HCT116 (cell line): ENCODE results near the gene LIMS2. TPM values are rescaled to one million over a fixed set of nuclear protein-coding genes. Genes with fewer than 3 reads are reported as not detected.

Experiments
- ATAC-seq: fragments of 200-7000 bp; cut with Tn5 transposase; 2 replicates; pipeline ENCODE4 v1.9.1; 2020; ENCODE audit warnings: mild to moderate bottlenecking, moderate library complexity
- BruUV-seq: library from RNA; stranded (reverse); fragments of 400-500 nt; replicated peaks from 2 replicates; lab custom pipeline; 2021; lab: Mats Ljungman, UMichigan
- CTCF ChIA-PET: fragments of 300-600 bp; sonication (Branson Sonifier 250); formaldehyde crosslinking; loops from one replicate; lab custom pipeline; 2021; ENCODE audit warnings: antibody characterized with exemption; lab: Charles Lee
- POLR2A ChIA-PET: fragments of 300-600, 350-600 bp; sonication (Branson Sonifier 250); formaldehyde crosslinking; loops from one replicate; lab custom pipeline; 2021; ENCODE audit warnings: antibody characterized with exemption; lab: Charles Lee
- RAD21 ChIA-PET, 2 experiments: fragments of 300-600 bp; sonication (Branson Sonifier 250); formaldehyde crosslinking; loops; one replicate each; lab custom pipeline; 2023; ENCODE audit warnings: low total read pairs in 2 of 2; ENCODE audit not compliant: uncharacterized antibody in 2 of 2, unreplicated experiment in 2 of 2, low non-redundant PET in 1 of 2; lab: Charles Lee
- DNase-seq: peaks from one replicate; pipeline ENCODE4 v3.0.0-alpha.2; 2010; ENCODE audit warnings: low read depth, low spot score
- H2AFZ ChIP-seq: fragments of 200-600 bp; shearing (Covaris generic), sonication (generic); 2 replicates; pipeline ENCODE4 v1.6.1; 2017; ENCODE audit warnings: low read depth, mixed run types, mixed read lengths, antibody characterized with exemption, low read length; ENCODE audit not compliant: poor library complexity, severe bottlenecking
- H3K27ac ChIP-seq: 2 replicates; pipeline ENCODE4 v1.5.1; 2012; ENCODE audit warnings: low read depth, low read length
- H3K27me3 ChIP-seq: fragments of 200-600 bp; sonication (generic); 2 replicates; pipeline ENCODE4 v1.6.1; 2016; ENCODE audit warnings: mixed run types, low read length, mixed read lengths; ENCODE audit not compliant: insufficient read depth
- H3K36me3 ChIP-seq, 2 experiments: fragments of 200-500 bp in 1 of 2; fragments of 200-600 bp in 1 of 2; sonication (Bioruptor generic) in 1 of 2; sonication (generic) in 1 of 2; 2 replicates each; pipeline versions ENCODE4 v1.5.1 to v1.6.1; 2014 to 2016; ENCODE audit warnings: low read length in 2 of 2, inconsistent platforms in 1 of 2, mixed read lengths in 1 of 2, mixed run types in 1 of 2; ENCODE audit not compliant: insufficient read depth in 2 of 2, control insufficient read depth in 1 of 2
- H3K4me1 ChIP-seq, 2 experiments: fragments of 200-600 bp in 1 of 2; sonication (generic) in 1 of 2; 2 replicates each; pipeline versions ENCODE4 v1.5.1 to v1.6.1; 2012 to 2017; ENCODE audit warnings: low read length in 2 of 2, inconsistent platforms in 1 of 2, mild to moderate bottlenecking in 1 of 2, mixed read lengths in 1 of 2, mixed run types in 1 of 2, moderate library complexity in 1 of 2; ENCODE audit not compliant: insufficient read depth in 2 of 2, control insufficient read depth in 1 of 2
- H3K4me2 ChIP-seq: fragments of 200-600 bp; sonication (generic); 2 replicates; pipeline ENCODE4 v1.6.1; 2017; ENCODE audit warnings: mixed run types, low read length, mixed read lengths
- H3K4me3 ChIP-seq, 2 experiments: fragments of 200-600 bp in 1 of 2; sonication (generic) in 1 of 2; replicated peaks in 1 of 2; 2 replicates each; pipeline ENCODE4 v1.5.1; 2011 to 2016; ENCODE audit warnings: low read length in 2 of 2, control low read depth in 1 of 2, low read depth in 1 of 2, mild to moderate bottlenecking in 1 of 2, mixed read lengths in 1 of 2, mixed run types in 1 of 2
- H3K79me2 ChIP-seq: fragments of 200-600 bp; sonication (generic); 2 replicates; pipeline ENCODE4 v1.6.1; 2017; ENCODE audit warnings: mild to moderate bottlenecking, mixed run types, low read length, moderate library complexity, mixed read lengths; ENCODE audit not compliant: insufficient read depth
- H3K9ac ChIP-seq: fragments of 200-600 bp; sonication (generic); 2 replicates; pipeline ENCODE4 v1.6.1; 2016; ENCODE audit warnings: low read length, mixed read lengths
- H3K9me2 ChIP-seq: fragments of 200-600 bp; sonication (generic), shearing (Covaris generic); 2 replicates; pipeline ENCODE4 v1.6.1; 2017; ENCODE audit warnings: mixed run types, mild to moderate bottlenecking, moderate library complexity; ENCODE audit not compliant: insufficient read depth
- H3K9me3 ChIP-seq, 2 experiments: fragments of 200-500 bp in 1 of 2; fragments of 200-600 bp in 1 of 2; sonication (Bioruptor generic) in 1 of 2; sonication (generic) in 1 of 2; 2 replicates each; pipeline ENCODE4 v1.6.1; 2014 to 2017; ENCODE audit warnings: low read length in 2 of 2, mixed read lengths in 2 of 2, inconsistent platforms in 1 of 2, low read depth in 1 of 2, mild to moderate bottlenecking in 1 of 2, mixed run types in 1 of 2, moderate library complexity in 1 of 2; ENCODE audit not compliant: control insufficient read depth in 1 of 2, insufficient read depth in 1 of 2
- H4K20me1 ChIP-seq: fragments of 200-600 bp; sonication (generic), shearing (Covaris generic); 2 replicates; pipeline ENCODE4 v1.6.1; 2017; ENCODE audit warnings: mixed run types, mild to moderate bottlenecking, moderate library complexity; ENCODE audit not compliant: insufficient read depth
- CBX3 ChIP-seq: IDR thresholded peaks from 2 replicates; pipeline ENCODE4 v1.6.1; 2012; ENCODE audit warnings: low read depth
- CEBPB ChIP-seq: IDR thresholded peaks from 2 replicates; pipeline ENCODE4 v1.6.1; 2012; ENCODE audit warnings: low read depth
- ELF1 ChIP-seq: IDR thresholded peaks from 2 replicates; pipeline ENCODE4 v1.6.1; 2012; ENCODE audit warnings: low read depth, borderline replicate concordance
- EZH2phosphoT487 ChIP-seq: fragments of 200-600 bp; IDR thresholded peaks from 2 replicates; pipeline ENCODE4 v1.6.1; 2018; ENCODE audit warnings: antibody characterized with exemption, borderline replicate concordance
- JUND ChIP-seq: IDR thresholded peaks from 2 replicates; pipeline ENCODE4 v1.6.1; 2012
- RAD21 ChIP-seq: IDR thresholded peaks from 2 replicates; pipeline ENCODE4 v1.6.1; 2012; ENCODE audit warnings: low read depth, mild to moderate bottlenecking
- SIN3A ChIP-seq: IDR thresholded peaks from 2 replicates; pipeline ENCODE4 v1.6.1; 2012; ENCODE audit warnings: low read depth
- SP1 ChIP-seq: IDR thresholded peaks from 2 replicates; pipeline ENCODE4 v1.6.1; 2012; ENCODE audit warnings: low read depth
- SRF ChIP-seq: IDR thresholded peaks from 2 replicates; pipeline ENCODE4 v1.6.1; 2012; ENCODE audit warnings: low read depth
- TCF7L2 ChIP-seq: IDR thresholded peaks from 2 replicates; pipeline ENCODE4 v1.7.0; 2011; ENCODE audit warnings: borderline replicate concordance, inconsistent platforms; ENCODE audit not compliant: insufficient read depth, insufficient read length; ENCODE audit errors: extremely low read depth
- YY1 ChIP-seq: IDR thresholded peaks from 2 replicates; pipeline ENCODE4 v1.6.1; 2011; ENCODE audit warnings: low read length, low read depth, moderate library complexity, mild to moderate bottlenecking; ENCODE audit not compliant: insufficient replicate concordance; ENCODE audit errors: extremely low read depth
- ZFX ChIP-seq: fragments of 450-650 bp; IDR thresholded peaks from 2 replicates; pipeline ENCODE4 v1.6.1; 2017
- intact Hi-C: fragments of 100-400 bp; cut with micrococcal nuclease; formaldehyde crosslinking; loops from 2 replicates; pipeline ENCODE4 v1.10.0; 2022
- total RNA-seq: library from RNA; stranded (reverse); gene quantifications from one replicate; pipeline ENCODE4 v1.2.1, GENCODE V29; 2021; ENCODE audit not compliant: unreplicated experiment
- TF ChIP-seq, protein P1 (sequence below), 3 experiments: fragments of 200-600 bp in 1 of 3; sonication (generic) in 1 of 3; IDR thresholded peaks in 2 of 3; conservative IDR thresholded peaks in 1 of 3; 2 replicates each; pipeline ENCODE4 v1.5.1; 2012 to 2017; ENCODE audit warnings: low read depth in 2 of 3, low read length in 2 of 3, antibody characterized with exemption in 1 of 3, borderline replicate concordance in 1 of 3, control low read depth in 1 of 3, mild to moderate bottlenecking in 1 of 3, mixed read lengths in 1 of 3, mixed run types in 1 of 3, moderate library complexity in 1 of 3; ENCODE audit not compliant: insufficient read depth in 1 of 3
- TF ChIP-seq, protein P2 (sequence below): IDR thresholded peaks from 2 replicates; pipeline ENCODE4 v1.6.1; 2012
- TF ChIP-seq, protein P3 (sequence below): IDR thresholded peaks from 2 replicates; pipeline ENCODE4 v1.6.1; 2012

LIMS2 gene
- total RNA-seq, 1 experiment from 2014 or later: 3.7 TPM

DNA sequence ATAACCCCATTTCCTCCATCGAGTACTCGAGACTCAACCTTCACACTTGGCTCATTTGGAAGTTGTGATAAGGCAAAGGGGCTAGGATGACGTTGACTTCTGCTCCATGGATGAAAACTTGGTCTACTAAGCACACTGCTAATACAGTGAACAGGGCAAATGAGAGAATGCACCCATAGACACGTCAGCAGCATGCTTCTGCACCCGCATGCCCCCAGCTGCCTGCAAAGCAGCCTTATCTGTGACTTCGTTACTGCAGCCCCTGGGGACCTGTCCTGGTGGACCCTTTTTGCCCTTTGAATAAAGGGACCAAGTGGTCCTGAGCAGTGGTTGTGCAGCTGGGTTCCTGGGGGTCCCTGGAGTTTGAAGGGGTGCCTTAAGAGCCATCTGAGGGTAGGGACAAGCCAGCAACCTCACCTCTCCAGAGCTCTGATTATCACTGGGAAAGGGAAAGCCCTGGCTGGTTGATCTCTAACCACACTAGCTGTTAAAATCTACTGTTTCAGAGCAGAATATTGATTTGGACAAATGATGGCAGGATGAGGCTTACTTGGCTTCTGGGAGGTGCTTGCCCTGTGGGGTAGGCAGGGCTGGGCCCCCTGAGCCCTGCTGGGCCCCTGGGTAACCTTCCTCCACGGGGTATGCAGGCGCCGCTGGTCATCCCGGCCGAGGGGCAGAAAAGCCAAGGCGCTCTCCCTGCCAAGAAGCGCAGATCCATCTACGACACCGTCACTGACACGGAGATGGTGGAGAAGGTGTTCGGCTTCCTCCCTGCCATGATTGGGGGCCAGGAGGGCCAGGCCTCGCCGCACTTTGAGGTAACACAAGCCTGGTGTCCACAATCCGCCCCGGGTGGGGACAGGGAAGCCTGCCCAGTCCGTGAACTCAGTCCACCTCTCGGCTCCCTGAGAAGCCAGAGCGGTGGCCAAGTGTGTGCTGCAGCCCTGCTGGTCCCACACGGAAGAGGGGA lies 67.0 kb downstream of the LIMS2 start:
- CTCF ChIA-PET: no interaction called here
- no peak for ATAC-seq

More for the DNA sequence above, 67.0 kb downstream of the LIMS2 start:
- Histone ChIP-seq H3K9me3 (no peaks in the 10 kb centered on the region; a peak in 1 of 4 replicates), H2AFZ (no peak overlapping the region), H3K36me3 (no peaks in the 10 kb centered on the region), H3K4me3 (no peak overlapping the region), H3K27me3 (no peaks in the 10 kb centered on the region), H4K20me1 (no peaks in the 10 kb centered on the region), H3K79me2 (no peaks in the 10 kb centered on the region), H3K9ac (no peak overlapping the region), H3K4me2 (no peak overlapping the region), H3K27ac (no peak overlapping the region), H3K4me1 (no peaks in the 10 kb centered on the region), H3K9me2 (no peaks in the 10 kb centered on the region)
- POLR2A ChIA-PET: no interaction called here
- BruUV-seq: no TSS peak
- TF ChIP-seq CEBPB (no peak), SP1 (no peak), CBX3 (no peak), RAD21 (no peak), EZH2phosphoT487 (no peak), JUND (no peak), SRF (no peak), SIN3A (no peak), TCF7L2 (no peak), ZFX (no peak), ELF1 (no peak), YY1 (no peak)
- TF ChIP-seq, protein P1, sequence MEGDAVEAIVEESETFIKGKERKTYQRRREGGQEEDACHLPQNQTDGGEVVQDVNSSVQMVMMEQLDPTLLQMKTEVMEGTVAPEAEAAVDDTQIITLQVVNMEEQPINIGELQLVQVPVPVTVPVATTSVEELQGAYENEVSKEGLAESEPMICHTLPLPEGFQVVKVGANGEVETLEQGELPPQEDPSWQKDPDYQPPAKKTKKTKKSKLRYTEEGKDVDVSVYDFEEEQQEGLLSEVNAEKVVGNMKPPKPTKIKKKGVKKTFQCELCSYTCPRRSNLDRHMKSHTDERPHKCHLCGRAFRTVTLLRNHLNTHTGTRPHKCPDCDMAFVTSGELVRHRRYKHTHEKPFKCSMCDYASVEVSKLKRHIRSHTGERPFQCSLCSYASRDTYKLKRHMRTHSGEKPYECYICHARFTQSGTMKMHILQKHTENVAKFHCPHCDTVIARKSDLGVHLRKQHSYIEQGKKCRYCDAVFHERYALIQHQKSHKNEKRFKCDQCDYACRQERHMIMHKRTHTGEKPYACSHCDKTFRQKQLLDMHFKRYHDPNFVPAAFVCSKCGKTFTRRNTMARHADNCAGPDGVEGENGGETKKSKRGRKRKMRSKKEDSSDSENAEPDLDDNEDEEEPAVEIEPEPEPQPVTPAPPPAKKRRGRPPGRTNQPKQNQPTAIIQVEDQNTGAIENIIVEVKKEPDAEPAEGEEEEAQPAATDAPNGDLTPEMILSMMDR (IDR thresholded peaks at IDR 0.05 in 2 of 3, conservative IDR thresholded peaks at IDR 0.05 in 1 of 3; ENCODE audit: borderline replicate concordance in 1 of 3, insufficient read depth in 1 of 3, low read depth in 2 of 3, low read length in 2 of 3): no peak
- TF ChIP-seq, protein P2, sequence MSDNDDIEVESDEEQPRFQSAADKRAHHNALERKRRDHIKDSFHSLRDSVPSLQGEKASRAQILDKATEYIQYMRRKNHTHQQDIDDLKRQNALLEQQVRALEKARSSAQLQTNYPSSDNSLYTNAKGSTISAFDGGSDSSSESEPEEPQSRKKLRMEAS: no peak
- TF ChIP-seq, protein P3, sequence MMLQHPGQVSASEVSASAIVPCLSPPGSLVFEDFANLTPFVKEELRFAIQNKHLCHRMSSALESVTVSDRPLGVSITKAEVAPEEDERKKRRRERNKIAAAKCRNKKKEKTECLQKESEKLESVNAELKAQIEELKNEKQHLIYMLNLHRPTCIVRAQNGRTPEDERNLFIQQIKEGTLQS: no peak
- intact Hi-C loops: no loop called here
- RAD21 ChIA-PET: no interaction called here
- no peak for DNase-seq
